Stimulated activated CD4-positive, alpha-beta T cell treated with anti-CD3 and anti-CD28 coated beads, Interleukin-1b, Interleukin-23, amount 100 ng/mL, for 48 hours (primary cell): Measurements from ENCODE around the gene PSG6.
"Not testable (repeated sequence)": the region's sequence is repeated elsewhere in the genome, so short reads cannot be mapped to it uniquely, and the experiment has no call there.

Experiments
- DNase-seq: peaks from one replicate; pipeline ENCODE4 v3.0.0-alpha.2; 2020

The PSG6 gene

GRCh38 chr19:42917634-42918033 lies at the start of gene PSG6:
PSG6 (minus strand) TSS chr19:42917894; CDS start chr19:42917792, 102 bp downstream.
- not testable (repeated sequence) for DNase-seq

DNA sequence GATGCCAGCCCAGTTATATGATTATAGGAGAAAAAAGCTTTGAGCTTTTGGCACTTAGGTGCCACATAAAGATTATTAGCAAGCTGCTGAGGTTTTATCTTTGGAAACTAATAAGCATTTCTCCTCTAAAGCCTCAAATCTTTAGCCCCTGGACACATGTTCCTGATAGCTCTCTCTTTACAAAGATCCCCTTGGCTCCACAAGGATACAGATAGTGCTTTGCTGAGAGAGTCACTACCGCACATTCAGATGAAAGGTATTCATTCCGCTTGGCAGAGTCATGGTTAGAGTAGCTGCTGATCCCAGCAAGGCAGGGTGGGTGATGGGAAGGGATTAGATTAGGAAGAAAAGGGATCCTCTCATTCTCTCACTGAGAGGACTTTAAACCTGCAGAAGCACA lies 47.5 kb upstream of the PSG6 start:
- DNase-seq = no peak

GRCh38 chr19:42961119-42961518 lies 43.4 kb upstream of the PSG6 start:
- DNase-seq = no peak

DNA sequence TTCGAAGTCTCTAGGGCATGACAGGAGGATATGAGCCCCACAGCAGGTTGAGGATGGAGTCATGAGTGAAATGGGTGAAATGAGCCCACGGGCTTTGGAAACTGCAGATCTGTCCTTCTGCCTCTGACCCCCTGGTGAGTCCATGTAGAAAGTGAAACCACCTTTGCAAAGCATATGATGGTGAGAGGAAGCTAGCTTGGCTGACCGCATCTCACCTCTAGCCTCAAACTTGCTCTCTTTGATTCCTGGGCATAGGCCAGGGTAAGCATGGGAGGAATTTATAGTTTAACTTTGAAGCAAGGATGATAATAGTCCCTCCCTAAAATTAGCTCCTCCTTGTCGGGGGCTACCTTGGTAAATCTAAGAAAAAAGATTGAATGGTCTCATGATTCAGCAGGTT lies 34.4 kb upstream of the PSG6 start:
- not testable (repeated sequence) for DNase-seq

- not testable (repeated sequence) for DNase-seq
These were observed 33.8 kb upstream of the PSG6 start for GRCh38 chr19:42951476-42951875.

DNA sequence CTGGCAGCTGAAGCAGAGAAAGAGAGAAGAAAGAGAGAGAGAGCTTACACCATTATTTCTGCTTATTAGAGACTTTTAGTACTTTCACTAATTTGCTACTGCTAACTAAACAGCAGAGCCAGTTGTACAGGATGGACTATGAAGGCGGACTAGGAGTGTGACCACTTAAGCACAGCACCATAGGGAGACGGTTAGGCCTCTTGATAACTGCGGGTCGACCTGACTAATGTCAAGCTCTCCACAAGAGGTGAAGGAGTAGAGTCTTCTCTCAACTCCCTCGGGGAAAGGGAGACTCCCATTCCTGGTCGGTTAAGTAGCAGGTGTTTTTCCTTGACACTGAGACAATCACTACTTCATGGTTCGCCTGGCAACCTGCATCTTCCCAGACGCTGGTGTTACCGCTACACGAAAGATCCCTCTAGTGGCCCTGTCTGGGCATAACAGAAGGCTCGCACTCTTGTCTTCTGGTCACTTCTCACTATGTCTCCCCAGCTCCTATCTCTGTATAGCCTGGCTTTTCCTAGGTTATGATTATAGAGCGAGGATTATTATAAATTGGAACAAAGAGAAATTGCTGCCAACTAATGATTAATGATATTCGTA lies 24.6 kb upstream of the PSG6 start:
- DNase-seq = no peak

GRCh38 chr19:42937107-42937506 lies 19.4 kb upstream of the PSG6 start, which contains the start of gene PSG7:
PSG7 (minus strand) TSS chr19:42937207; CDS start chr19:42937076, 131 bp downstream.
- not testable (repeated sequence) for DNase-seq

GRCh38 chr19:42934726-42935125 lies 17.0 kb upstream of the PSG6 start:
- DNase-seq = not testable (repeated sequence)

GRCh38 chr19:42934183-42934582 lies 16.5 kb upstream of the PSG6 start:
- DNase-seq = not testable (repeated sequence)

DNA sequence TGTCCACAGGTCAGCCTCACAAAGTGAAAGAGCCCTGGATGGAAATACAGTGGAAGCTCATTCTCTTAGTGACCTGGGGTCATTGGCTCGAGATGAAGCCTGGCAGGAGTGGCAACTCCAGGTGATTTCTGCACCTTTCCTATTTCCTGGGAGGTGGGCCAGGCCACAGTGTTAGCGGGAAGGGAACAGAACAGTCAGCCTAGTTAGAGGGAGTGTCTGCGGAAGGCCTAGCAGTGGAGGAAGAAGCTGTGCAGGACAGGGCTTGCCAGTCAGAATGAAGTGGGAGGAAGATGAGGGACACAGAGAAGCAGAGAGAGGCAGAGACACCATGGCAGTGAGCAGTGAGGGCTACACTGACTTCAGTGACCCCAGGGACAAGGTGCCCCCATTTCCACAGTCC lies 15.7 kb upstream of the PSG6 start:
- not testable (repeated sequence) for DNase-seq

GRCh38 chr19:42932485-42933101 lies 14.9 kb upstream of the PSG6 start:
- not testable (repeated sequence) for DNase-seq

DNA sequence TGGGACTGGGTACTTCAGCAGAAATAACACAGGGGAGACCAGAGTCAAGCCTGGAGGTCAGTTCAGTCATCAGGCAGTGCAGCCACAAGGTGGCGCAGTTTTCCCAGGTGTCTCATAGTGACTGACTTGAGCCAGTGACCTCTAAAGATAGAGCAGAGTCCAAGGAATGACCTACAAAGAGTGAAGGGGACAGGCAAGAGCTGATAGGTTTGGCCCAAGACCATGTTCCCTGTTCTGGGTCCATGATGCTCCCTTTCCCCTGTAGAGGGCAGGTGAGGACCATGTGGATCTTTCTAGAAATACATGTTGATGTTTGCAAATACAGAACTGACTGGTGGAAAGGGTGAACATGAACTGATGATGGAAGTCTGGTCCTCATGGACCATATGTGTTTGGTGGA lies 12.5 kb upstream of the PSG6 start:
- DNase-seq = peak; percentile 25

DNA sequence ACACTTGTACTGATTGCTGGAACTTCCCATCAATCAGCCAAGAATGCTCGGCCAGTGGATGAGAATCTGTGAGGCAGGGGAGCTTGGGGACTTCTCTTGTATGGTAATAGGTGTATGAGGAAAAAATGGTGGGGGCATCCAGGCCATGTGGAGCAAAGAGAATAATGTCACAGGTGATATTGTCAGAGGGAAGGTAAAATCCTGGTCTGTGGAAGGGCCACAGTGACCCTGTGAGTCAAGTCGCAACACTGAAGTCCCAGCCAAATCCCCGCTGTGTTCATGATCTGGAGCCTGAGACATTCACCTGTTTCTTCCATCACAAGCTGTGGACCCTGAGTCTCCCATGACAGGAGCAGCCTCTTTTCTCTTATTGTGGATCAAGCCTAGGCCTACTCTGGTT lies 11.2 kb upstream of the PSG6 start:
- DNase-seq = no peak

- DNase-seq = no peak
These were observed 9.1 kb upstream of the PSG6 start for GRCh38 chr19:42926781-42927180.

DNA sequence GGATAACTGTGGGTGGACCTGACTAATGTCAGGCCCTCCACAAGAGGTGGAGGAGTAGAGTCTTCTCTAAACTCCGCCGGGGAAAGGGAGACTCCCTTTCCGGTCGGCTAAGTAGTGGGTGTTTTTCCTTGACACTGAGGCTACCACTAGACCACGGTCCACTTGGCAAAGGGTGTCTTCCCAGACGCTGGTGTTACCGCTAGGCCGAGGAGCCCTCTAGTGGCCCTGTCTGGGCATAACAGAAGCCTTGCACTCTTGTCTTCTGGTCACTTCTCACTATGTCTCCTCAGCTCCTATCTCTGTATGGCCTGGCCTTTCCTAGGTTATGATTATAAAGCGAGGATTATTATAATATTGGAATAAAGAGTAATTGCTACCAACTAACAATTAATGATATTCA lies 5.4 kb upstream of the PSG6 start:
- DNase-seq = peak; percentile 19

DNA sequence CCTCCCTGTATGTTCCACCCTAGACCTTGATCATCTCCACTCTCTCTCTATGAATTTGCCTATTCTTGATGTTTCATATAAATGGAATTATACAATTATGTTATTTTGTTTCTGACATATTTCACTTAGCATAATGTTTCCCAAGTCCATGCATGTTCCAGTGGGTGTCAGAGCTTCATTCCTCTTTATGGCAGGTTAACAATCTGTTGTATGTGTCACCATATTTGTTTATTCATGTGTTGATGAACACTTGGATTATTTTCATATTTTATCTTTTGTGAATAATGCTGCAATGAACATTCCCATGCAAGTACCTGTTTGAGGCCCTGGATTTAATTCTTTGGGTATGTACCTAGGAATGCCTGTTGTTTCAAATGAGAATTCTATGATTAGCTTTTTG lies 3.3 kb upstream of the PSG6 start:
- DNase-seq = not testable (repeated sequence)

DNA sequence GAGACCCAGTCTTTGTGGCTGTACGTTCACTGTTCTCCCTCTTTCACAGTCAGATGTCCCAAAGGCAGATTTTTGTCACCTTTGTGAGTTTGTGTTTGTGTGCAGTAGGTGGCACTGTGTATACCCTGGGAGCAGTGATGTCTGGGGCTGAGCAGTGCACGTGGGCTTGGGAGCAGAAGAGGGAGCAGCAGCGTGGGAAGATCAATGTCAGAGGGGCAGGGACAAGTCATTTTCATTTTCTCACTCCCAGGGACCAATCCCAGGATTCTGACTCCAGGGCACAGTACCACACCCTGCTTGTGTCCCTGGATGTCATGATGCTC lies 2.0 kb upstream of the PSG6 start:
- no peak for DNase-seq

- not testable (repeated sequence) for DNase-seq
These were observed 1.5 kb upstream of the PSG6 start for GRCh38 chr19:42919070-42919756.

- DNase-seq = not testable (repeated sequence)
These were observed 829 bp upstream of the PSG6 start for GRCh38 chr19:42918377-42919069.

DNA sequence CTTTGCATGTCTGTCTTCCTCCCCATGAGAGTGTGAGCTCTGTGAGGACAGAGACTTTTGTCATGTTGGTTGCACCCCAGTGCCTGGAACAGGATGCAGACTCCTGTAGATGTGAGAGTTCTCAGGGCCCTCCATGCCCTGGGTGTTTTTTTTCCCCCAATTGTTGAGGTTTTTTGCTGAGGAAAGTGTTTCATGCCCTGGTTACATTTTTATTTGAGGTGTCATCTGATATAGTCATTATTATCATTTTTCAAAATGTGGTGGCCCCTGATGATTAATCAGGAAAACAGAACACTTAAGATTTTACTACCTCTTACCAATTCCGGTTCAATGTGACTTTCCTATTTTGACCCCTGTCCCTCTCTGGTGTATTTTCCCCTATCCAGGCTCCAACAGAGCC lies 763 bp downstream of the PSG6 start:
- DNase-seq = not testable (repeated sequence)

GRCh38 chr19:42913516-42913915 lies 4.2 kb downstream of the PSG6 start:
- not testable (repeated sequence) for DNase-seq

GRCh38 chr19:42912941-42913340 lies 4.8 kb downstream of the PSG6 start:
- not testable (repeated sequence) for DNase-seq

- not testable (repeated sequence) for DNase-seq
These were observed 6.0 kb downstream of the PSG6 start for GRCh38 chr19:42911731-42912130.

DNA sequence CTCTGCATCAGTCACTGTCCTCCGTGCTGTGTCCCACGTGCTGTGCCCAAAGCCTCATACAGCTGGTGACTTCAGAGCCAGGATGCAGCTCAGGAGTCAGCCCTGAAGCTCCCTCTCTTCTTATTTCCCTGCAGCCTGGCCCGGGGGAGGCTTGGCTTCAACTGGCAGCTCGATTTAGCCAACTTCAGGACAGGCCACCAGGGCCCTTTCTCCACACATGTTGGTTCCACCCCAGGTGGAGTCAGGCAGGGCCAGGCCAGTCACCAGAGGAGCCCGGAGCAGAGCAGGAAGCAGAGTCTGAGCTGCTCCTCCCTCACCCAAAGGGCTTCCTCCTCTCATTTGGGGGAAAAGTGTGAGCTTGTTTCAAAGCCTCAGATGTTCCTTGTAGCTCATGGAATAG lies 11.5 kb downstream of the PSG6 start:
- DNase-seq = not testable (repeated sequence)
